ENCODE measurements around the gene PRM2. TPM values are rescaled to one million over a fixed set of nuclear protein-coding genes. Genes with fewer than 3 reads are reported as not detected.

The PRM2 gene
- total RNA-seq, 1 experiment from 2014 or later = not detected

- H4K5ac ChIP-seq (ENCODE audit: insufficient read length, low read depth, low read length) = no peak overlapping the region
- WGBS (ENCODE audit: extremely low coverage, insufficient read length, low lambda C conversion rate) = no CpG with 5 or more reads among the region's 13 CpGs
- H2AK5ac ChIP-seq (ENCODE audit: insufficient read length, low read length) = no peak overlapping the region
- Mint-ChIP-seq H3K4me3 (peak overlapping the region in 1 of 2 experiments; percentile 35; a peak in 1 of 5 replicates), H3K27ac (peak overlapping the region in 1 of 3 experiments; percentile 100; a peak in 1 of 7 replicates), H3K36me3 (ENCODE audit: insufficient read depth in 1 of 3, low read depth in 3 of 3) (peaks cover 5 to 6% (median 5%) of the 10 kb centered on the region in 3 experiments; a peak in 4 of 7 replicates), H3K9me3 (peaks cover 0 to 4% of the 10 kb centered on the region in 2 experiments; a peak in 2 of 5 replicates), H3K4me1 (peaks cover 53 to 57% of the 10 kb centered on the region in 2 experiments), H3K27me3 (ENCODE audit: low read depth) (no peaks in the 10 kb centered on the region; the same call in 1 of the 2 replicates)
- no peak overlapping the region for H3K9ac ChIP-seq (ENCODE audit: extremely low read depth, insufficient read length, low read length)
- no peak overlapping the region for H2BK15ac ChIP-seq (ENCODE audit: low read depth, low read length)
- H2BK12ac ChIP-seq (ENCODE audit: insufficient read length, low read depth, low read length) = no peak overlapping the region
- H3K27me3 ChIP-seq (ENCODE audit: insufficient read depth, low read length) = no peaks in the 10 kb centered on the region
- H2BK5ac ChIP-seq (ENCODE audit: insufficient read length, low read length) = no peak overlapping the region
- H3K18ac ChIP-seq (ENCODE audit: insufficient read length, low read depth, low read length) = peak overlapping the region; percentile 63
- H3K23ac ChIP-seq (ENCODE audit: insufficient read length, low read depth, low read length) = no peak overlapping the region
- peak overlapping the region; percentile 43 for H3K4me2 ChIP-seq (ENCODE audit: insufficient read depth, insufficient read length, low read length)
- no peak overlapping the region for H2BK120ac ChIP-seq (ENCODE audit: low read depth, low read length, poor library complexity, severe bottlenecking)
- H2AFZ ChIP-seq (ENCODE audit: low read length) = no peak overlapping the region
- H3K14ac ChIP-seq (ENCODE audit: insufficient read depth, low read length) = no peak overlapping the region
- H3T11ph ChIP-seq (ENCODE audit: low read length) = no peak overlapping the region
- peak; percentile 98 for DNase-seq
- H3K9me3 ChIP-seq (ENCODE audit: control insufficient read depth, low read depth, low read length) = no peaks in the 10 kb centered on the region
- H3K4ac ChIP-seq (ENCODE audit: low read depth, low read length) = no peak overlapping the region
- H3K56ac ChIP-seq (ENCODE audit: insufficient read length, low read depth, low read length) = no peak overlapping the region
- no peaks in the 10 kb centered on the region for H3K79me1 ChIP-seq (ENCODE audit: insufficient read depth, low read depth, low read length, poor library complexity, severe bottlenecking)
- H4K8ac ChIP-seq (replicated peaks; ENCODE audit: insufficient read length, low read depth, low read length) = no peak overlapping the region
- no peaks in the 10 kb centered on the region for H4K20me1 ChIP-seq (ENCODE audit: control insufficient read depth, insufficient read depth, insufficient read length)
- no peak overlapping the region for H2BK20ac ChIP-seq (ENCODE audit: low read depth, low read length, poor library complexity, severe bottlenecking)
- H3K23me2 ChIP-seq (ENCODE audit: insufficient read length, low read depth, low read length, poor library complexity, severe bottlenecking) = no peaks in the 10 kb centered on the region
- H3K27ac ChIP-seq (ENCODE audit: insufficient read length, low read depth, low read length) = peak overlapping the region; percentile 95
- H4K91ac ChIP-seq (ENCODE audit: insufficient read length, low read depth, low read length) = no peak overlapping the region
- peak; percentile 60 for TF ChIP-seq CTCF (conservative IDR thresholded peaks at IDR 0.05)
- H3K79me2 ChIP-seq (ENCODE audit: insufficient read depth, low read length) = no peaks in the 10 kb centered on the region
- H3K4me1 ChIP-seq (ENCODE audit: insufficient read depth, low read length) = peaks cover 6% of the 10 kb centered on the region; the same call in 1 of the 2 replicates
Observed at GRCh38 chr16:11315510-11315909, 39.2 kb upstream of the PRM2 start.

All from H9 (cell line).